Lung (tissue), 12 donors: ENCODE data around the gene MYOT. TPM values are rescaled to one million over a fixed set of nuclear protein-coding genes. Genes with fewer than 3 reads are reported as not detected.
A peak's percentile ranks its signal among the peaks of the same experiment; 100 is the strongest.

Experiments
- ATAC-seq: fragments of 200-7000 bp; cut with Tn5 transposase; one replicate; pipeline ENCODE4 v1.9.1; 2020; ENCODE audit warnings: moderate number of reproducible peaks; ENCODE audit not compliant: insufficient read depth, low FRiP score
- DNase-seq, 3 donors: peaks; one replicate each; pipeline ENCODE4 v3.0.0-alpha.2; 2013 to 2017
- H3K27ac ChIP-seq, 2 donors: one replicate each; pipeline ENCODE4 v1.5.1; 2013; ENCODE audit warnings: mild to moderate bottlenecking in 2 of 2, moderate library complexity in 2 of 2, control low read depth in 1 of 2, inconsistent platforms in 1 of 2, low read depth in 1 of 2, low read length in 1 of 2
- H3K27me3 ChIP-seq, 3 donors: one replicate each; pipeline ENCODE4 v1.5.1; 2013; ENCODE audit warnings: low read length in 2 of 3; ENCODE audit not compliant: control insufficient read depth in 3 of 3, insufficient read depth in 3 of 3
- H3K36me3 ChIP-seq, 4 donors: one replicate each; pipeline ENCODE4 v1.5.1; 2013; ENCODE audit warnings: low read length in 4 of 4, mild to moderate bottlenecking in 1 of 4, moderate library complexity in 1 of 4; ENCODE audit not compliant: control insufficient read depth in 4 of 4, insufficient read depth in 4 of 4
- H3K4me1 ChIP-seq, 5 donors: one replicate each; pipeline ENCODE4 v1.5.1; 2013; ENCODE audit warnings: low read length in 5 of 5, mild to moderate bottlenecking in 2 of 5, moderate library complexity in 1 of 5; ENCODE audit not compliant: control insufficient read depth in 5 of 5, insufficient read depth in 5 of 5
- H3K4me3 ChIP-seq: one replicate; pipeline ENCODE4 v1.5.1; 2013; ENCODE audit warnings: mild to moderate bottlenecking, control low read depth, moderate library complexity
- H3K9ac ChIP-seq, 2 donors: one replicate each; pipeline ENCODE4 v1.5.1; 2013; ENCODE audit warnings: low read length in 2 of 2, control low read depth in 1 of 2; ENCODE audit not compliant: insufficient read depth in 1 of 2
- H3K9me3 ChIP-seq, 4 donors: one replicate each; pipeline ENCODE4 v1.5.1; 2013; ENCODE audit warnings: low read length in 3 of 4, mild to moderate bottlenecking in 1 of 4, moderate library complexity in 1 of 4; ENCODE audit not compliant: control insufficient read depth in 4 of 4, insufficient read depth in 3 of 4
- CTCF ChIP-seq: IDR thresholded peaks from 2 replicates; pipeline ENCODE4 v1.5.1; 2012; ENCODE audit warnings: mild to moderate bottlenecking; ENCODE audit errors: control extremely low read depth, extremely low read depth
- WGBS, 2 donors: extraction: QIAGEN DNeasy Blood & Tissue Kit; methylation state at CpG; one replicate each; pipeline ENCODE4 v1.1.7; 2013; 5-methylcytosine and 5-hydroxymethylcytosine counted together
- polyA plus RNA-seq, 2 donors: library from polyadenylated mRNA; stranded (reverse); fragments of 200-250 nt; gene quantifications; one replicate each; pipeline ENCODE4 v1.2.1, GENCODE V29; 2013
- total RNA-seq, 2 donors: library from RNA; depleted of rRNA in 1 of 2; stranded (reverse); fragments of >200 nt in 1 of 2; gene quantifications; one replicate each; pipeline ENCODE4 v1.2.1, GENCODE V29; 2014 to 2021
- donor health status: control.
- donor health status: control.
- donor health status: Bipolar disorder and iron deficiency.
- donor health status: healthy.
- donor health status: DM: yes; HTN: yes; CAD: no.

MYOT gene
- total and polyA plus RNA-seq, 4 donors: 0.44 to 0.61 (median 0.48) TPM; not detected in 1

GRCh38 chr5:137876101-137876500, 8.4 kb downstream of the MYOT start:
- no peak for DNase-seq
- Histone ChIP-seq H3K4me3 (no peak overlapping the region), H3K36me3 (no peaks in the 10 kb centered on the region), H3K27ac (no peak overlapping the region), H3K4me1 (peaks cover 0 to 7% (median 0%) of the 10 kb centered on the region in 5 donors), H3K27me3 (no peaks in the 10 kb centered on the region), H3K9me3 (no peaks in the 10 kb centered on the region), H3K9ac (no peak overlapping the region)
- TF ChIP-seq CTCF: no peak
- ATAC-seq: no peak

GRCh38 chr5:137880313-137880712, 12.7 kb downstream of the MYOT start:
- TF ChIP-seq CTCF: no peak
- DNase-seq (no peak), ATAC-seq (no peak)
- H3K4me1 ChIP-seq: no peaks in the 10 kb centered on the region
- no peaks in the 10 kb centered on the region for H3K9me3 ChIP-seq
- 80 to 90% methylated on average over 1 of the region's 1 CpG for WGBS, 2 donors
- peaks cover 0 to 3% (median under 1%) of the 10 kb centered on the region in 4 donors for H3K36me3 ChIP-seq
- peak overlapping the region in 1 of 2 donors; percentile 87 for H3K27ac ChIP-seq
- H3K4me3 ChIP-seq: no peak overlapping the region
- H3K9ac ChIP-seq: no peak overlapping the region
- no peaks in the 10 kb centered on the region for H3K27me3 ChIP-seq

GRCh38 chr5:137887831-137888230, 20.2 kb downstream of the MYOT start:
- 89 to 94% methylated on average over 2 of the region's 2 CpGs for WGBS, 2 donors
- Histone ChIP-seq H3K27me3 (no peaks in the 10 kb centered on the region), H3K27ac (peak overlapping the region in 1 of 2 donors; percentile 91), H3K36me3 (peaks cover 0 to 3% (median 0%) of the 10 kb centered on the region in 4 donors), H3K9ac (no peak overlapping the region), H3K4me3 (no peak overlapping the region), H3K9me3 (peaks cover 0 to 3% (median 0%) of the 10 kb centered on the region in 4 donors), H3K4me1 (peaks cover 0 to 13% (median 0%) of the 10 kb centered on the region in 5 donors)
- TF ChIP-seq CTCF: no peak
- peak in 2 of 3 donors; percentile 10 for DNase-seq
- ATAC-seq: no peak

- Histone ChIP-seq H3K36me3 (no peaks in the 10 kb centered on the region), H3K4me3 (no peak overlapping the region), H3K9me3 (peaks cover 0 to 3% (median 0%) of the 10 kb centered on the region in 4 donors), H3K4me1 (peaks cover 0 to 13% (median 0%) of the 10 kb centered on the region in 5 donors), H3K9ac (peak overlapping the region; percentile 64 to 92), H3K27ac (peak overlapping the region; percentile 89 to 91), H3K27me3 (no peaks in the 10 kb centered on the region)
- ATAC-seq: no peak
- TF ChIP-seq CTCF: no peak
- DNase-seq: no peak
- 54 to 59% methylated on average over 7 of the region's 7 CpGs for WGBS, 2 donors
These were observed 20.8 kb downstream of the MYOT start for GRCh38 chr5:137888466-137888862.
